Brain microvascular endothelial cell (primary cell): ENCODE results near the gene GAL3ST1.

Experiments
- DNase-seq: peaks from one replicate; pipeline ENCODE4 v3.0.0-alpha.2; 2020
- H3K27ac ChIP-seq: fragments of 250-450 bp; sonication (Bioruptor Pico); 2 replicates; pipeline ENCODE4 v1.5.1; 2020; ENCODE audit warnings: mild to moderate bottlenecking, moderate library complexity
- H3K27me3 ChIP-seq: fragments of 250-450 bp; sonication (Bioruptor Pico); replicated peaks from 2 replicates; pipeline ENCODE4 v1.5.1; 2020; ENCODE audit warnings: mild to moderate bottlenecking
- H3K36me3 ChIP-seq: fragments of 250-450 bp; sonication (Bioruptor Pico); replicated peaks from 2 replicates; pipeline ENCODE4 v1.5.1; 2020; ENCODE audit warnings: mild to moderate bottlenecking
- H3K4me3 ChIP-seq: 2 replicates; pipeline ENCODE4 v1.5.1; 2011; ENCODE audit warnings: low read depth, mild to moderate bottlenecking, control low read depth, low read length, moderate library complexity
- CTCF ChIP-seq: IDR thresholded peaks from 2 replicates; pipeline ENCODE4 v1.5.1; 2011; ENCODE audit warnings: low read depth, mild to moderate bottlenecking, moderate library complexity, low read length, control low read depth, inconsistent platforms; ENCODE audit errors: missing control alignments
- in situ Hi-C: cut with HindIII; loops from 2 replicates; pipeline ENCODE4 v1.10.0; 2017; ENCODE audit warnings: low sequenced_read_pairs, low pct_ligation_motif_present

Gene GAL3ST1

GRCh38 chr22:30612789-30613188 lies 38.3 kb upstream of the GAL3ST1 start:
- no peaks in the 10 kb centered on the region for H3K27me3 ChIP-seq
- TF ChIP-seq CTCF = no peak
- no peak overlapping the region for H3K4me3 ChIP-seq
- in situ Hi-C loops = no loop called here
- H3K36me3 ChIP-seq = no peaks in the 10 kb centered on the region
- H3K27ac ChIP-seq = no peak overlapping the region
- no peak for DNase-seq

GRCh38 chr22:30611197-30611596 lies 36.7 kb upstream of the GAL3ST1 start:
- no peak for DNase-seq
- Histone ChIP-seq H3K4me3 (no peak overlapping the region), H3K36me3 (no peaks in the 10 kb centered on the region), H3K27ac (no peak overlapping the region), H3K27me3 (no peaks in the 10 kb centered on the region)
- no peak for TF ChIP-seq CTCF
- in situ Hi-C loops = no loop called here

- Histone ChIP-seq H3K4me3 (no peak overlapping the region), H3K27ac (no peak overlapping the region), H3K36me3 (no peaks in the 10 kb centered on the region), H3K27me3 (no peaks in the 10 kb centered on the region)
- no peak for TF ChIP-seq CTCF
- in situ Hi-C loops = no loop called here
- no peak for DNase-seq
Observed at GRCh38 chr22:30610299-30610698, 35.8 kb upstream of the GAL3ST1 start.

GRCh38 chr22:30609260-30610185 lies 35.1 kb upstream of the GAL3ST1 start:
- peak; percentile 80 for DNase-seq
- Histone ChIP-seq H3K27me3 (no peaks in the 10 kb centered on the region), H3K36me3 (no peaks in the 10 kb centered on the region), H3K27ac (peak overlapping the region; percentile 30), H3K4me3 (no peak overlapping the region)
- TF ChIP-seq CTCF = no peak
- in situ Hi-C loops = no loop called here

- in situ Hi-C loops = no loop called here
- H3K27me3 ChIP-seq = no peaks in the 10 kb centered on the region
- H3K27ac ChIP-seq = no peak overlapping the region
- TF ChIP-seq CTCF = no peak
- H3K4me3 ChIP-seq = no peak overlapping the region
- no peaks in the 10 kb centered on the region for H3K36me3 ChIP-seq
- no peak for DNase-seq
Observed at GRCh38 chr22:30607939-30608338, 33.5 kb upstream of the GAL3ST1 start.
